HEK293 (cell line): ENCODE data around the gene RELCH.

Experiments used
- AEBP2 ChIP-seq: fragments of 450-650 bp; formaldehyde crosslinking; IDR thresholded peaks from 2 replicates; pipeline ENCODE4 v1.5.1; 2016; ENCODE audit warnings: missing biosample characterization, missing genetic modification characterization, borderline replicate concordance
- CTCF ChIP-seq: fragments of 450-650 bp; formaldehyde crosslinking; IDR thresholded peaks from 2 replicates; pipeline ENCODE4 v1.5.1; 2016; ENCODE audit warnings: missing biosample characterization, missing genetic modification characterization
- HIC1 ChIP-seq: fragments of 450-650 bp; formaldehyde crosslinking; IDR thresholded peaks from 2 replicates; pipeline ENCODE4 v1.5.1; 2016; ENCODE audit warnings: missing biosample characterization, missing genetic modification characterization
- PRDM1 ChIP-seq: fragments of 450-650 bp; formaldehyde crosslinking; IDR thresholded peaks from 2 replicates; pipeline ENCODE4; 2016; ENCODE audit warnings: missing biosample characterization, missing genetic modification characterization
- ZBTB17 ChIP-seq: fragments of 450-650 bp; formaldehyde crosslinking; IDR thresholded peaks from 2 replicates; pipeline ENCODE4 v1.5.1; 2016; ENCODE audit warnings: missing biosample characterization, missing genetic modification characterization
- ZNF114 ChIP-seq: fragments of 450-650 bp; formaldehyde crosslinking; IDR thresholded peaks from 2 replicates; pipeline ENCODE4 v1.5.0; 2017; ENCODE audit warnings: missing biosample characterization, missing genetic modification characterization
- ZNF133 ChIP-seq: fragments of 450-650 bp; formaldehyde crosslinking; IDR thresholded peaks from 2 replicates; pipeline ENCODE4 v1.5.1; 2016; ENCODE audit warnings: missing biosample characterization, missing genetic modification characterization
- ZNF146 ChIP-seq: fragments of 450-650 bp; formaldehyde crosslinking; IDR thresholded peaks from 2 replicates; pipeline ENCODE4 v1.5.1; 2016; ENCODE audit warnings: missing biosample characterization, missing genetic modification characterization
- ZNF24 ChIP-seq: fragments of 450-650 bp; formaldehyde crosslinking; IDR thresholded peaks from 2 replicates; pipeline ENCODE4 v1.5.1; 2016; ENCODE audit warnings: missing biosample characterization, missing genetic modification characterization
- ZNF366 ChIP-seq: fragments of 450-650 bp; formaldehyde crosslinking; conservative IDR thresholded peaks from 2 replicates; pipeline ENCODE4 v1.5.1; 2016; ENCODE audit warnings: missing biosample characterization, missing genetic modification characterization
- ZNF423 ChIP-seq: fragments of 450-650 bp; formaldehyde crosslinking; IDR thresholded peaks from 2 replicates; pipeline ENCODE4 v1.5.1; 2016; ENCODE audit warnings: missing biosample characterization, missing genetic modification characterization
- ZNF501 ChIP-seq: fragments of 450-650 bp; formaldehyde crosslinking; IDR thresholded peaks from 2 replicates; pipeline ENCODE4 v1.5.1; 2016; ENCODE audit warnings: missing biosample characterization, missing genetic modification characterization
- ZNF529 ChIP-seq: fragments of 450-650 bp; formaldehyde crosslinking; IDR thresholded peaks from 2 replicates; pipeline ENCODE4 v1.5.1; 2017; ENCODE audit warnings: missing genetic modification characterization, missing biosample characterization; ENCODE audit not compliant: insufficient replicate concordance
- ZNF561 ChIP-seq: fragments of 450-650 bp; IDR thresholded peaks from 2 replicates; pipeline ENCODE4 v1.5.1; 2018; ENCODE audit warnings: missing biosample characterization, missing genetic modification characterization, borderline replicate concordance
- ZNF585B ChIP-seq: fragments of 450-650 bp; formaldehyde crosslinking; IDR thresholded peaks from 2 replicates; pipeline ENCODE4 v1.5.1; 2016; ENCODE audit warnings: missing biosample characterization, missing genetic modification characterization
- ZNF645 ChIP-seq: fragments of 450-650 bp; formaldehyde crosslinking; IDR thresholded peaks from 2 replicates; pipeline ENCODE4; 2016; ENCODE audit warnings: missing biosample characterization, missing genetic modification characterization
- ZSCAN4 ChIP-seq: fragments of 450-650 bp; formaldehyde crosslinking; IDR thresholded peaks from 2 replicates; pipeline ENCODE4 v1.5.1; 2017; ENCODE audit warnings: missing biosample characterization, missing genetic modification characterization
- ZXDB ChIP-seq: fragments of 450-650 bp; formaldehyde crosslinking; IDR thresholded peaks from 2 replicates; pipeline ENCODE4 v1.5.1; 2016; ENCODE audit warnings: missing biosample characterization, missing genetic modification characterization
- TF ChIP-seq, protein P1 (sequence below): fragments of 450-650 bp; formaldehyde crosslinking; IDR thresholded peaks from 2 replicates; pipeline ENCODE4 v1.5.1; 2016; ENCODE audit warnings: missing biosample characterization, missing genetic modification characterization
- TF ChIP-seq, protein P2 (sequence below): fragments of 450-650 bp; formaldehyde crosslinking; IDR thresholded peaks from 2 replicates; pipeline ENCODE4 v1.5.1; 2016; ENCODE audit warnings: missing biosample characterization, missing genetic modification characterization
- TF ChIP-seq, protein P3 (sequence below): fragments of 450-650 bp; formaldehyde crosslinking; conservative IDR thresholded peaks from 2 replicates; pipeline ENCODE4 v1.5.1; 2016; ENCODE audit warnings: low read depth, missing biosample characterization, missing genetic modification characterization
- TF ChIP-seq, protein P4 (sequence below): fragments of 450-650 bp; formaldehyde crosslinking; IDR thresholded peaks from 2 replicates; pipeline ENCODE4 v1.5.1; 2016; ENCODE audit warnings: missing biosample characterization, missing genetic modification characterization

Gene RELCH

GRCh38 chr18:62186499-62186773, 619 bp upstream of the RELCH start (continued):
- TF ChIP-seq HIC1: 0 out of 2 replicates have a peak, but pooled peaks have one; percentile 61
- 0 out of 2 replicates have a peak, but pooled peaks have one; percentile 70 for TF ChIP-seq ZNF501 (tag by site-specific recombination)
- peak; percentile 61 for TF ChIP-seq ZNF366 (tag by site-specific recombination)
- TF ChIP-seq ZNF561 (tag by site-specific recombination): 0 out of 2 replicates have a peak, but pooled peaks have one; percentile 28
- no peak for TF ChIP-seq ZNF645 (tag by site-specific recombination)
- TF ChIP-seq ZSCAN4 (tag by site-specific recombination): no peak
- no peak for TF ChIP-seq ZNF529
- TF ChIP-seq ZNF423 (tag by site-specific recombination): no peak
- TF ChIP-seq, protein P1, sequence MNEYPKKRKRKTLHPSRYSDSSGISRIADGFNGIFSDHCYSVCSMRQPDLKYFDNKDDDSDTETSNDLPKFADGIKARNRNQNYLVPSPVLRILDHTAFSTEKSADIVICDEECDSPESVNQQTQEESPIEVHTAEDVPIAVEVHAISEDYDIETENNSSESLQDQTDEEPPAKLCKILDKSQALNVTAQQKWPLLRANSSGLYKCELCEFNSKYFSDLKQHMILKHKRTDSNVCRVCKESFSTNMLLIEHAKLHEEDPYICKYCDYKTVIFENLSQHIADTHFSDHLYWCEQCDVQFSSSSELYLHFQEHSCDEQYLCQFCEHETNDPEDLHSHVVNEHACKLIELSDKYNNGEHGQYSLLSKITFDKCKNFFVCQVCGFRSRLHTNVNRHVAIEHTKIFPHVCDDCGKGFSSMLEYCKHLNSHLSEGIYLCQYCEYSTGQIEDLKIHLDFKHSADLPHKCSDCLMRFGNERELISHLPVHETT (tag by site-specific recombination): no peak
- TF ChIP-seq, protein P2, sequence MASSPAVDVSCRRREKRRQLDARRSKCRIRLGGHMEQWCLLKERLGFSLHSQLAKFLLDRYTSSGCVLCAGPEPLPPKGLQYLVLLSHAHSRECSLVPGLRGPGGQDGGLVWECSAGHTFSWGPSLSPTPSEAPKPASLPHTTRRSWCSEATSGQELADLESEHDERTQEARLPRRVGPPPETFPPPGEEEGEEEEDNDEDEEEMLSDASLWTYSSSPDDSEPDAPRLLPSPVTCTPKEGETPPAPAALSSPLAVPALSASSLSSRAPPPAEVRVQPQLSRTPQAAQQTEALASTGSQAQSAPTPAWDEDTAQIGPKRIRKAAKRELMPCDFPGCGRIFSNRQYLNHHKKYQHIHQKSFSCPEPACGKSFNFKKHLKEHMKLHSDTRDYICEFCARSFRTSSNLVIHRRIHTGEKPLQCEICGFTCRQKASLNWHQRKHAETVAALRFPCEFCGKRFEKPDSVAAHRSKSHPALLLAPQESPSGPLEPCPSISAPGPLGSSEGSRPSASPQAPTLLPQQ (tag by site-specific recombination): 0 out of 2 replicates have a peak, but pooled peaks have one; percentile 45
- no peak for TF ChIP-seq AEBP2 (tag by site-specific recombination)
- TF ChIP-seq ZNF585B (tag by site-specific recombination): peak; percentile 78
- 0 out of 2 replicates have a peak, but pooled peaks have one; percentile 19 for TF ChIP-seq ZNF133 (tag by site-specific recombination)
- no peak for TF ChIP-seq ZNF114 (tag by site-specific recombination)
- TF ChIP-seq, protein P3, sequence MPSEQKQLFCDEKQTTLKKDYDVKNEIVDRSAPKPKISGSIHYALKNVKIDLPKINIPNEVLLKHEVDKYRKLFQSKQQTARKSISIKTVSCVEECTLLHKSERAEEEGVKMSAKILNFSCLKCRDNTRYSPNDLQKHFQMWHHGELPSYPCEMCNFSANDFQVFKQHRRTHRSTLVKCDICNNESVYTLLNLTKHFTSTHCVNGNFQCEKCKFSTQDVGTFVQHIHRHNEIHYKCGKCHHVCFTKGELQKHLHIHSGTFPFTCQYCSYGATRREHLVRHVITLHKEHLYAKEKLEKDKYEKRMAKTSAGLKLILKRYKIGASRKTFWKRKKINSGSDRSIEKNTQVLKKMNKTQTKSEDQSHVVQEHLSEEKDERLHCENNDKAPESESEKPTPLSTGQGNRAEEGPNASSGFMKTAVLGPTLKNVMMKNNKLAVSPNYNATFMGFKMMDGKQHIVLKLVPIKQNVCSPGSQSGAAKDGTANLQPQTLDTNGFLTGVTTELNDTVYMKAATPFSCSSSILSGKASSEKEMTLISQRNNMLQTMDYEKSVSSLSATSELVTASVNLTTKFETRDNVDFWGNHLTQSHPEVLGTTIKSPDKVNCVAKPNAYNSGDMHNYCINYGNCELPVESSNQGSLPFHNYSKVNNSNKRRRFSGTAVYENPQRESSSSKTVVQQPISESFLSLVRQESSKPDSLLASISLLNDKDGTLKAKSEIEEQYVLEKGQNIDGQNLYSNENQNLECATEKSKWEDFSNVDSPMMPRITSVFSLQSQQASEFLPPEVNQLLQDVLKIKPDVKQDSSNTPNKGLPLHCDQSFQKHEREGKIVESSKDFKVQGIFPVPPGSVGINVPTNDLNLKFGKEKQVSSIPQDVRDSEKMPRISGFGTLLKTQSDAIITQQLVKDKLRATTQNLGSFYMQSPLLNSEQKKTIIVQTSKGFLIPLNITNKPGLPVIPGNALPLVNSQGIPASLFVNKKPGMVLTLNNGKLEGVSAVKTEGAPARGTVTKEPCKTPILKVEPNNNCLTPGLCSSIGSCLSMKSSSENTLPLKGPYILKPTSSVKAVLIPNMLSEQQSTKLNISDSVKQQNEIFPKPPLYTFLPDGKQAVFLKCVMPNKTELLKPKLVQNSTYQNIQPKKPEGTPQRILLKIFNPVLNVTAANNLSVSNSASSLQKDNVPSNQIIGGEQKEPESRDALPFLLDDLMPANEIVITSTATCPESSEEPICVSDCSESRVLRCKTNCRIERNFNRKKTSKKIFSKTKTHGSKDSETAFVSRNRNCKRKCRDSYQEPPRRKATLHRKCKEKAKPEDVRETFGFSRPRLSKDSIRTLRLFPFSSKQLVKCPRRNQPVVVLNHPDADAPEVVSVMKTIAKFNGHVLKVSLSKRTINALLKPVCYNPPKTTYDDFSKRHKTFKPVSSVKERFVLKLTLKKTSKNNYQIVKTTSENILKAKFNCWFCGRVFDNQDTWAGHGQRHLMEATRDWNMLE: no peak
- TF ChIP-seq ZNF146: no peak
- 0 out of 2 replicates have a peak, but pooled peaks have one; percentile 25 for TF ChIP-seq ZNF24 (tag by site-specific recombination)
- TF ChIP-seq CTCF (tag by site-specific recombination): 0 out of 2 replicates have a peak, but pooled peaks have one; percentile 6
- peak; percentile 38; the same call in 1 of the 2 replicates for TF ChIP-seq ZXDB (tag by site-specific recombination)
- peak; percentile 79; the same call in 1 of the 2 replicates for TF ChIP-seq ZBTB17
- TF ChIP-seq, protein P4, sequence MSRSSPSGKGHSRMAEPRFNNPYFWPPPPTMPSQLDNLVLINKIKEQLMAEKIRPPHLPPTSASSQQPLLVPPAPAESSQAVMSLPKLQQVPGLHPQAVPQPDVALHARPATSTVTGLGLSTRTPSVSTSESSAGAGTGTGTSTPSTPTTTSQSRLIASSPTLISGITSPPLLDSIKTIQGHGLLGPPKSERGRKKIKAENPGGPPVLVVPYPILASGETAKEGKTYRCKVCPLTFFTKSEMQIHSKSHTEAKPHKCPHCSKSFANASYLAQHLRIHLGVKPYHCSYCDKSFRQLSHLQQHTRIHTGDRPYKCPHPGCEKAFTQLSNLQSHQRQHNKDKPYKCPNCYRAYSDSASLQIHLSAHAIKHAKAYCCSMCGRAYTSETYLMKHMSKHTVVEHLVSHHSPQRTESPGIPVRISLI: no peak
- peak; percentile 62 for TF ChIP-seq PRDM1
